ENCODE data around the gene PHETA1.

DNA sequence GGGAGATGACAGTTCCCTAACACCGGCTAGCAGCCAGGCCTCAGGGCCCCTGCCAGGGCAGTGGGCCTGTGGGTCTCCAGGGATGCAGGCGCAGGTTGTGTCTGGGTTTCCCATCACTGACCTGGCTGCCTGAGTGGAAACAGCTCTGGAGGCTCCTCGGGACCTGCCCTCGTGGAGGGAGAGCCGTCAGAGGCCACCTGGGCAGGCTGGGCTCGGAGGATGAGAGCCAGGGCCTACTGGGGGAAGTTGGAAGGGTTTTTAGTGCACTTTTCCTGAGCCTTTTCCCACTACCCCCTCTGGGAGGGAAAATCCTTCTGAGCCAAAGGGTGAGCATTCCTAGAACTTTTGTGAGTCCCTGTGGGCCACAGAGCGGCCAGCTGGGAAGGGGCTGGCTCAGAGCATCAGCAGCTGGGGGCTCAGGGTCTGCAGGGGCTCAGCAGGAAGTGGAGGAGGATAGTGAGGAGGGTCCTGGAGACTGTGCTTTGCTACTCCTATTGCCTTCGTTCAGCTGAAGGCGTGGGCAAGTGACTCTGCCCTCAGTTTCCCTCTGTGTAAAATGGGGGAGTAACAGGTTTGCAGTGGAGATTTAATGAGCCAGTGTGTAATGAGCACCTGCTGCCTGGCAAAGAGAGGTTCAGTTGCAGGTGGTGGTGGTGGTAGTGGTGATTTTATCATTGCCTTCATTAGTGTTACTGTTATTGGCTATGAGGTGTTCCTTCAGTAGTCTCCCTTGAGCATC is 38.7 kb upstream of the PHETA1 start:
- TF ChIP-seq ELF4 (IDR thresholded peaks at IDR 0.05) (no peak), L3MBTL2 (conservative IDR thresholded peaks at IDR 0.05) (no peak), SP1 (IDR thresholded peaks at IDR 0.05) (no peak), FOXA1 (IDR thresholded peaks at IDR 0.05) (no peak), ARNT (IDR thresholded peaks at IDR 0.05) (no peak), TARDBP (IDR thresholded peaks at IDR 0.05) (no peak), BHLHE40 (IDR thresholded peaks at IDR 0.05; ENCODE audit: borderline replicate concordance) (no peak), SUZ12 (IDR thresholded peaks at IDR 0.05) (no peak), LEF1 (IDR thresholded peaks at IDR 0.05; ENCODE audit: borderline replicate concordance) (no peak)
- TF ChIP-seq, protein P1, sequence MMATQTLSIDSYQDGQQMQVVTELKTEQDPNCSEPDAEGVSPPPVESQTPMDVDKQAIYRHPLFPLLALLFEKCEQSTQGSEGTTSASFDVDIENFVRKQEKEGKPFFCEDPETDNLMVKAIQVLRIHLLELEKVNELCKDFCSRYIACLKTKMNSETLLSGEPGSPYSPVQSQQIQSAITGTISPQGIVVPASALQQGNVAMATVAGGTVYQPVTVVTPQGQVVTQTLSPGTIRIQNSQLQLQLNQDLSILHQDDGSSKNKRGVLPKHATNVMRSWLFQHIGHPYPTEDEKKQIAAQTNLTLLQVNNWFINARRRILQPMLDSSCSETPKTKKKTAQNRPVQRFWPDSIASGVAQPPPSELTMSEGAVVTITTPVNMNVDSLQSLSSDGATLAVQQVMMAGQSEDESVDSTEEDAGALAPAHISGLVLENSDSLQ (IDR thresholded peaks at IDR 0.05): no peak

Measured in HEK293T (cell line).